ENCODE measurements around the gene RAB36. TPM values are rescaled to one million over a fixed set of nuclear protein-coding genes. Genes with fewer than 3 reads are reported as not detected.

RAB36 gene
- total RNA-seq, 4 donors from 2014 or later, result 8.8 to 28.7 (median 14.7) TPM

DNA sequence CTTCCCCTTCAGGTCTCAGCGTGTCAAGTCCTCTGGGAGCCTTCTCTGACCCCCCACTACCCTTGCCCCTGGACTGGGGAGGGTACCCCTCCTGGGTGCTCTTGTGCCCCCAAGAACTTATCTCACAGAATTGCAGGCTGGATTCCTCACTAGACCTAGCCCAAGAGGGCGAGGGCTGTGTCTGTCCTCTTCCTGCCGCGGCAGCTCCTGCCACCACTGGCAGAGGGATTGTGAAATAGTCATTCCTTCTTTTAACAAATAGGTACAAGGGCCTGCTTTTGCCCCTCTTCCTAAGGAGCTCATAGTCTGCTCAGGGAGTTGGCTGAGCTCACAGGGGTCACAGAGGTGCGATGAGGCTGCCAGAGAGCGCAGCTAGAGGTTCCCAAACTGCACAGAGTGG, 5.5 kb downstream of the RAB36 start:
- Histone ChIP-seq H3K9me3 (no peaks in the 10 kb centered on the region), H3K4me1 (no peaks in the 10 kb centered on the region), H3K27ac (no peak overlapping the region), H3K36me3 (no peaks in the 10 kb centered on the region), H3K4me3 (no peak overlapping the region), H3K27me3 (no peaks in the 10 kb centered on the region)
- no peak for DNase-seq
- TF ChIP-seq CTCF (IDR thresholded peaks at IDR 0.05) (no peak), POLR2A (IDR thresholded peaks at IDR 0.05) (no peak)
- intact Hi-C loops (cut with DNase I; ENCODE audit: low total_unique reads), result no loop called here

DNA sequence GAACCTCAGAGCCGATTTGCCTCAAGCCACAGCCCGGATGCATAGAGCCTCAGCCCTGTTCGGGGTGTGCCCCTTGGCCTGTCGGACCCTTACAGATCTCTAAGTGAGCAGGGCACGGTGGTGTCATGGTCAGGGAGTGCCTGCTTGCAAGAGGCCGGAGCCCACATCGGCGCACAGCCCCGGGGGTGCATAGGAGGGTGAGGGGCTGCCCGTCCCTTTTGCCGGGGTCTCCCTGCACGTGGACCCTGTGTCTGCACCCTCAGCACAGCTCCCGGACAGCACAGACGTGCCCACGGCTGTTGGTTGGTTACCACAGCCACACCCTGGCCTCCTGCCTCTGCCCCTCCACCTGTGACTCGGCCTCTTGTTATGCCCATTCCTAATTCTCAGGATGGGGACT, 6.5 kb downstream of the RAB36 start:
- no peak for TF ChIP-seq POLR2A (IDR thresholded peaks at IDR 0.05)
- TF ChIP-seq CTCF (IDR thresholded peaks at IDR 0.05), result no peak
- no peak overlapping the region for H3K4me3 ChIP-seq
- H3K27ac ChIP-seq, result no peak overlapping the region
- H3K9me3 ChIP-seq, result no peaks in the 10 kb centered on the region
- no peaks in the 10 kb centered on the region for H3K36me3 ChIP-seq
- no peaks in the 10 kb centered on the region for H3K27me3 ChIP-seq
- intact Hi-C loops (cut with DNase I; ENCODE audit: low total_unique reads), result no loop called here
- no peaks in the 10 kb centered on the region for H3K4me1 ChIP-seq
- no peak for DNase-seq

DNA sequence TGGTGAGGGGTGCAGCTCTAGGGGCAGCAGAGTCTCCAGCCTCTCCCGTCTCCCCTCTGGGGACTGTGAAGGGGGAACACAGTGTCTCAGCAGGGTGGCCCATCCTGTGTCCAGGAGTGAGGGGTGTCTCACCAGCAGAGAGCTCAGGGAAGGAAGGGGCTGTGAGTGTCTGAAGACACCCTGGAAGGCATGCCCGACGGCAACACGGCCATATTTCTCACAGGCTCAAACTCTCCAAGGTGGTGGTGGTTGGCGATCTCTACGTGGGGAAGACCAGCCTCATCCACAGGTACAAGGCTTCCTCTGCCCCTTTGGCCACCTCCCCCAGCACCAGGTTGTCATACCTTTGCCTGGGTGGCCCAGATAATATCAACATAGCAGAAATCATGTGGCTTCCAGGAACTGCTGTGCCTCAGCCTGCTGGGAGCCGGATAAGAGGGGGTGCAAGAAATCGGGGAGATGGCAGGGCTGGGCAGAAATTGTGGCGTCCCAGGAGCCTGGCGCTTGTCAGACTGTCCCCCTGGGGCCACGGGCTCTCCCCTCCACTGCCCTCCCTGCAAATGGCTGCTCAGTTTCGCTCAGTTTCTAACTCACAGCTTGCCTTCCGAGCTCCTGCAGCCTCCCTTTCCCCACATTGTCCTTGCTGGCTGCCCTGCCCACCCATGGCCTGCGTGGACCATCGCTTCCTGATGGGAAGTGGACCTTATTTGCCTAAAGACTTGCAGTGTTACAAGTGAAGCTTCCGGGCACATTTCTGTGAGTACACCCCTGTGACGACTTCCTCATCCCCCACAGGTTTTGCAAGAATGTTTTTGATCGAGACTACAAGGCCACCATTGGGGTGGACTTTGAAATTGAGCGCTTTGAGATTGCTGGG, 7.2 kb downstream of the RAB36 start:
- H3K9me3 ChIP-seq, result no peaks in the 10 kb centered on the region
- no peak overlapping the region for H3K27ac ChIP-seq
- H3K36me3 ChIP-seq, result no peaks in the 10 kb centered on the region

DNA sequence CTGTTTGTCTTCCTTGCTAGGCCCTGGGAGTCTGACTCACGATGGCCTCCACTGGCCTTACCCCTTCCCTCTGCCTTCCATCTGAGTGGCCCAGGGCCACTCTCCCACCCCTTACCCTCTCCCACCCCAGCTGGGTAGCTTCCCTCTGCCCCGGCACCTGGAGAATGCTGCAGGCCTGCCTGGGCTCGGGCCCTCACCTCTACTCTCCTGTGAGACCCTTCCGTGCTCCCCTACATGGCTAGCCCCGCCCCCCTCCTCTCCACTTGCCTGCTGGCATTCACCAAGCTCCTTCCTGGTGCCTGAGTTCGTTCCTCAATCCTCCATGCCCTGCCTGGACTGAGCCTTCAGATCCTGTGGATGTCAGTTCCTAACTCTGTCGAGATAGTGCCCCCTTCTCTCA, 8.7 kb downstream of the RAB36 start:
- H3K27ac ChIP-seq, result no peak overlapping the region
- no peak for DNase-seq
- TF ChIP-seq POLR2A (IDR thresholded peaks at IDR 0.05), result no peak
- no peak for TF ChIP-seq CTCF (IDR thresholded peaks at IDR 0.05)
- no peaks in the 10 kb centered on the region for H3K9me3 ChIP-seq
- intact Hi-C loops (cut with DNase I; ENCODE audit: low total_unique reads), result no loop called here
- no peaks in the 10 kb centered on the region for H3K27me3 ChIP-seq
- no peak overlapping the region for H3K4me3 ChIP-seq
- H3K4me1 ChIP-seq, result no peaks in the 10 kb centered on the region
- no peaks in the 10 kb centered on the region for H3K36me3 ChIP-seq

More for the DNA sequence above, 7.2 kb downstream of the RAB36 start:
- H3K4me3 ChIP-seq, result no peak overlapping the region
- intact Hi-C loops (cut with DNase I; ENCODE audit: low total_unique reads), result no loop called here
- DNase-seq, result no peak
- no peaks in the 10 kb centered on the region for H3K4me1 ChIP-seq
- no peaks in the 10 kb centered on the region for H3K27me3 ChIP-seq
- TF ChIP-seq CTCF (IDR thresholded peaks at IDR 0.05) (no peak), POLR2A (IDR thresholded peaks at IDR 0.05) (no peak)

DNA sequence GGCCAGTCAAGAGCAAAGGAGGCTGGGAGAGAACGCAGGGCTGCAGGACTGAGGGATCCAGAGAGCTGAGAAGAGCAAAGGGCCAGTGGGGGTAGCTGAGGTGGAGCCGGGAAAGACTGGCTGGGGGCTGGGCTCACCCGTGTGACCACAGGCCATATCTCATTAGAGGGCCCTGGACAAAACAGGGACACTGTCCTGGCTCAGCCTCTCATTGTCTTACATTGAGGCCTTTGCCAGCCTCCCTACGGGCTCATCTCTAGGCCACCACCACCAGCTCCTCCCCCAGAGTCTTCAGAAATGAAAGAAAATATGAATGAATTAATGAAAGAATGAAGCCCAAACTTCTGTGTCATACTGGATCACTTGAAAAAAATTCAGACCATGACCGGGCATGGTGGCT, 9.2 kb downstream of the RAB36 start:
- Histone ChIP-seq H3K4me3 (no peak overlapping the region), H3K36me3 (no peaks in the 10 kb centered on the region)
- intact Hi-C loops (cut with DNase I; ENCODE audit: low total_unique reads), result no loop called here

More for the DNA sequence above, 9.2 kb downstream of the RAB36 start:
- TF ChIP-seq POLR2A (IDR thresholded peaks at IDR 0.05) (no peak), CTCF (IDR thresholded peaks at IDR 0.05) (no peak)
- H3K27ac ChIP-seq, result no peak overlapping the region
- DNase-seq, result no peak
- no peaks in the 10 kb centered on the region for H3K27me3 ChIP-seq
- H3K4me1 ChIP-seq, result no peaks in the 10 kb centered on the region
- no peaks in the 10 kb centered on the region for H3K9me3 ChIP-seq
